Neural cell (in vitro differentiated cells): ENCODE measurements around the gene OR4D1. TPM values are rescaled to one million over a fixed set of nuclear protein-coding genes. Genes with fewer than 3 reads are reported as not detected.

ENCODE experiments used
- H2AFZ ChIP-seq: fragments of 200-600, 300-800 bp; sonication (generic), shearing (Covaris generic); 2 replicates; pipeline ENCODE4 v1.6.0; 2014; ENCODE audit warnings: low read depth, mild to moderate bottlenecking, antibody characterized with exemption, low read length, moderate library complexity
- H3F3A ChIP-seq: fragments of 200-600 bp; shearing (Covaris generic); 2 replicates; pipeline ENCODE4 v1.6.1; 2016; ENCODE audit warnings: mild to moderate bottlenecking, moderate library complexity, mixed read lengths, antibody characterized with exemption, low read length; ENCODE audit not compliant: insufficient read depth, poor library complexity, severe bottlenecking
- H3K27ac ChIP-seq: fragments of 200-600, 300-800 bp; sonication (generic), shearing (Covaris generic); 2 replicates; pipeline ENCODE4 v1.5.1; 2014; ENCODE audit warnings: mild to moderate bottlenecking, low read length, moderate library complexity
- H3K27me3 ChIP-seq: fragments of 300-800, 200-600 bp; sonication (generic), shearing (Covaris generic); 2 replicates; pipeline ENCODE4 v1.6.0; 2014; ENCODE audit warnings: mild to moderate bottlenecking, low read depth, low read length, moderate library complexity; ENCODE audit not compliant: insufficient read depth
- H3K36me3 ChIP-seq: fragments of 300-800, 200-600 bp; sonication (generic), shearing (Covaris generic); 2 replicates; pipeline ENCODE4 v1.5.1; 2014; ENCODE audit warnings: mild to moderate bottlenecking, antibody characterized with exemption, low read length, moderate library complexity; ENCODE audit not compliant: insufficient read depth
- H3K4me2 ChIP-seq: fragments of 300-800, 200-600 bp; sonication (generic), shearing (Covaris generic); 2 replicates; pipeline ENCODE4 v1.6.0; 2014; ENCODE audit warnings: mild to moderate bottlenecking, low read length
- H3K4me3 ChIP-seq: fragments of 300-800, 200-600 bp; sonication (generic), shearing (Covaris generic); 2 replicates; pipeline ENCODE4 v1.5.1; 2014; ENCODE audit warnings: mild to moderate bottlenecking, low read length, moderate library complexity
- H3K79me2 ChIP-seq: fragments of 200-600 bp; shearing (Covaris generic); replicated peaks from 2 replicates; pipeline ENCODE4 v1.6.0; 2014; ENCODE audit warnings: mild to moderate bottlenecking, low read length, moderate library complexity; ENCODE audit not compliant: insufficient read depth
- H3K9ac ChIP-seq: fragments of 300-800, 200-600 bp; sonication (generic), shearing (Covaris generic); 2 replicates; pipeline ENCODE4 v1.6.1; 2016; ENCODE audit warnings: mild to moderate bottlenecking, low read length, mixed read lengths
- H3K9me2 ChIP-seq: fragments of 200-600 bp; shearing (Covaris generic); 2 replicates; pipeline ENCODE4 v1.6.1; 2016; ENCODE audit warnings: mild to moderate bottlenecking, low read length, mixed read lengths; ENCODE audit not compliant: insufficient read depth
- H3K9me3 ChIP-seq: fragments of 200-600, 300-800 bp; sonication (generic), shearing (Covaris generic); 2 replicates; pipeline ENCODE4 v1.6.1; 2016; ENCODE audit warnings: mild to moderate bottlenecking, mixed run types, low read length, moderate library complexity, mixed read lengths
- H4K20me1 ChIP-seq: fragments of 200-600 bp; shearing (Covaris generic); 2 replicates; pipeline ENCODE4 v1.6.1; 2016; ENCODE audit warnings: mild to moderate bottlenecking, mixed run types; ENCODE audit not compliant: insufficient read depth
- EP300 ChIP-seq: fragments of 450-650 bp; conservative IDR thresholded peaks from 2 replicates; pipeline ENCODE4 v1.6.1; 2014; ENCODE audit warnings: antibody characterized with exemption, mild to moderate bottlenecking, moderate library complexity; ENCODE audit not compliant: poor library complexity, severe bottlenecking
- EZH2 ChIP-seq: fragments of 200-600, 300-800 bp; shearing (Covaris generic), sonication (generic); IDR thresholded peaks from 2 replicates; pipeline ENCODE4 v1.6.1; 2014; ENCODE audit warnings: antibody characterized with exemption, low read length, borderline replicate concordance, mild to moderate bottlenecking; ENCODE audit not compliant: insufficient read depth, poor library complexity, severe bottlenecking
- MXI1 ChIP-seq: fragments of 450-650 bp; conservative IDR thresholded peaks from 2 replicates; pipeline ENCODE4 v1.6.1; 2014; ENCODE audit warnings: antibody characterized with exemption, mild to moderate bottlenecking; ENCODE audit not compliant: poor library complexity, severe bottlenecking
- POLR2AphosphoS5 ChIP-seq: IDR thresholded peaks from 2 replicates; pipeline ENCODE4 v1.6.1; 2012
- RAD21 ChIP-seq: fragments of 450-650 bp; conservative IDR thresholded peaks from 2 replicates; pipeline ENCODE4 v1.6.1; 2014; ENCODE audit warnings: antibody characterized with exemption, mild to moderate bottlenecking, moderate library complexity
- SMC3 ChIP-seq: fragments of 450-650 bp; conservative IDR thresholded peaks from 2 replicates; pipeline ENCODE4 v1.6.1; 2014; ENCODE audit warnings: antibody characterized with exemption, mild to moderate bottlenecking, moderate library complexity; ENCODE audit not compliant: poor library complexity
- TAF1 ChIP-seq: IDR thresholded peaks from 2 replicates; pipeline ENCODE4 v1.6.1; 2012; ENCODE audit warnings: low read depth
- polyA plus RNA-seq: library from polyadenylated mRNA; depleted of rRNA; stranded (reverse); fragments of >200 nt; gene quantifications from 2 replicates; pipeline ENCODE4 v1.2.3, GENCODE V29; 2014
- TF ChIP-seq, protein P1 (sequence below): IDR thresholded peaks from 2 replicates; pipeline ENCODE4 v1.6.1; 2012; ENCODE audit warnings: borderline replicate concordance
- TF ChIP-seq, protein P2 (sequence below): fragments of 450-650 bp; IDR thresholded peaks from 2 replicates; pipeline ENCODE4 v1.5.1; 2014; ENCODE audit warnings: antibody characterized with exemption, mild to moderate bottlenecking, moderate library complexity; ENCODE audit not compliant: poor library complexity, severe bottlenecking

The OR4D1 gene
- polyA plus RNA-seq, 1 donor from 2014 or later: not detected

DNA sequence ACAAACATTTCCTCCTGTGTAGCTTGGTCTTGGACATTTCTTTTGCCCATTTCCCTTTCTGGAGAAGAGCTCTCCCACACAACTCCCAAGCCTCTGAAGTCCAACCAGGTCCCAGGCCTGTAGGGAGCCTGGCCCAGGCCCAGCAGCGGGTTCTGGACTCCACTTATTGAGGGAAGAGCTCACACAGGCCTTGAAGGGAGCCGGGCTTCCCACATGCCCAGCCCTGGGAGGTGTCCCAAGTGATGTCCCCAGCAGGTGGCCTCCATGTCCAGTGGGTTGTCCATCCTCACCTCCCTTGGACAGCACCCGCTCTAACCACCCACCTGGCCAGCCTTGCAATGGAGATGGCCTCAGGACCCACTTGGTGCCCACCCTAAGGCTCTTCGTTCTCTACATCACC, 38.4 kb downstream of the OR4D1 start:
- no peaks in the 10 kb centered on the region for H3K9me2 ChIP-seq
- H3K36me3 ChIP-seq: no peaks in the 10 kb centered on the region
- H3K27ac ChIP-seq: no peak overlapping the region
- H3K27me3 ChIP-seq: no peaks in the 10 kb centered on the region
- H3K9ac ChIP-seq: no peak overlapping the region
- no peak overlapping the region for H3K4me2 ChIP-seq
- no peaks in the 10 kb centered on the region for H4K20me1 ChIP-seq
- no peak overlapping the region for H3K4me3 ChIP-seq
- H3K79me2 ChIP-seq: no peaks in the 10 kb centered on the region
- no peaks in the 10 kb centered on the region for H3F3A ChIP-seq
- TF ChIP-seq, protein P1, sequence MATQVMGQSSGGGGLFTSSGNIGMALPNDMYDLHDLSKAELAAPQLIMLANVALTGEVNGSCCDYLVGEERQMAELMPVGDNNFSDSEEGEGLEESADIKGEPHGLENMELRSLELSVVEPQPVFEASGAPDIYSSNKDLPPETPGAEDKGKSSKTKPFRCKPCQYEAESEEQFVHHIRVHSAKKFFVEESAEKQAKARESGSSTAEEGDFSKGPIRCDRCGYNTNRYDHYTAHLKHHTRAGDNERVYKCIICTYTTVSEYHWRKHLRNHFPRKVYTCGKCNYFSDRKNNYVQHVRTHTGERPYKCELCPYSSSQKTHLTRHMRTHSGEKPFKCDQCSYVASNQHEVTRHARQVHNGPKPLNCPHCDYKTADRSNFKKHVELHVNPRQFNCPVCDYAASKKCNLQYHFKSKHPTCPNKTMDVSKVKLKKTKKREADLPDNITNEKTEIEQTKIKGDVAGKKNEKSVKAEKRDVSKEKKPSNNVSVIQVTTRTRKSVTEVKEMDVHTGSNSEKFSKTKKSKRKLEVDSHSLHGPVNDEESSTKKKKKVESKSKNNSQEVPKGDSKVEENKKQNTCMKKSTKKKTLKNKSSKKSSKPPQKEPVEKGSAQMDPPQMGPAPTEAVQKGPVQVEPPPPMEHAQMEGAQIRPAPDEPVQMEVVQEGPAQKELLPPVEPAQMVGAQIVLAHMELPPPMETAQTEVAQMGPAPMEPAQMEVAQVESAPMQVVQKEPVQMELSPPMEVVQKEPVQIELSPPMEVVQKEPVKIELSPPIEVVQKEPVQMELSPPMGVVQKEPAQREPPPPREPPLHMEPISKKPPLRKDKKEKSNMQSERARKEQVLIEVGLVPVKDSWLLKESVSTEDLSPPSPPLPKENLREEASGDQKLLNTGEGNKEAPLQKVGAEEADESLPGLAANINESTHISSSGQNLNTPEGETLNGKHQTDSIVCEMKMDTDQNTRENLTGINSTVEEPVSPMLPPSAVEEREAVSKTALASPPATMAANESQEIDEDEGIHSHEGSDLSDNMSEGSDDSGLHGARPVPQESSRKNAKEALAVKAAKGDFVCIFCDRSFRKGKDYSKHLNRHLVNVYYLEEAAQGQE: no peak
- TF ChIP-seq RAD21 (no peak), SMC3 (no peak), EZH2 (no peak), EP300 (no peak), TAF1 (no peak), MXI1 (no peak)
- TF ChIP-seq, protein P2, sequence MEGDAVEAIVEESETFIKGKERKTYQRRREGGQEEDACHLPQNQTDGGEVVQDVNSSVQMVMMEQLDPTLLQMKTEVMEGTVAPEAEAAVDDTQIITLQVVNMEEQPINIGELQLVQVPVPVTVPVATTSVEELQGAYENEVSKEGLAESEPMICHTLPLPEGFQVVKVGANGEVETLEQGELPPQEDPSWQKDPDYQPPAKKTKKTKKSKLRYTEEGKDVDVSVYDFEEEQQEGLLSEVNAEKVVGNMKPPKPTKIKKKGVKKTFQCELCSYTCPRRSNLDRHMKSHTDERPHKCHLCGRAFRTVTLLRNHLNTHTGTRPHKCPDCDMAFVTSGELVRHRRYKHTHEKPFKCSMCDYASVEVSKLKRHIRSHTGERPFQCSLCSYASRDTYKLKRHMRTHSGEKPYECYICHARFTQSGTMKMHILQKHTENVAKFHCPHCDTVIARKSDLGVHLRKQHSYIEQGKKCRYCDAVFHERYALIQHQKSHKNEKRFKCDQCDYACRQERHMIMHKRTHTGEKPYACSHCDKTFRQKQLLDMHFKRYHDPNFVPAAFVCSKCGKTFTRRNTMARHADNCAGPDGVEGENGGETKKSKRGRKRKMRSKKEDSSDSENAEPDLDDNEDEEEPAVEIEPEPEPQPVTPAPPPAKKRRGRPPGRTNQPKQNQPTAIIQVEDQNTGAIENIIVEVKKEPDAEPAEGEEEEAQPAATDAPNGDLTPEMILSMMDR: no peak
- H3K9me3 ChIP-seq: no peaks in the 10 kb centered on the region
- no peak overlapping the region for H2AFZ ChIP-seq

DNA sequence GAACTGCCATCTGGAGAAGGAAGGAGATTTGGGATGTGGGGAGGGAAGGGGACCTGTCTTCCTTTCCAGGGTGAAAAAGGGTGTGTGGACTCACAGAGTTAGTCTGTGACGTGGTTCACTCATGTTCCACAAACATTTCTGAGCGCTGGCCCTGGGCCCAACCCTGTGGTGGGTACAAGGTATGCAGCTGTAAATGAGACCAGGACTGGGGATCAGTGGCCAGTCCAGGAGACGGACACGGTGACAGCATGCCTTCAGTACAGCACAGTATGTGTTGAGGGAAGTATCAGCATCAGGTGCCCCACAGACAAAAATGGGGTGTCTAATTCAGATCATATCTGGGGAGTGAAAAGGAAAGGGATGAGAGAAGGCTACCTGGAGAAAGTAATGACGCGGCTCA, 38.9 kb downstream of the OR4D1 start:
- H3K4me2 ChIP-seq: no peak overlapping the region

More for the DNA sequence above, 38.9 kb downstream of the OR4D1 start:
- no peak overlapping the region for H2AFZ ChIP-seq
- H3K27ac ChIP-seq: no peak overlapping the region
- no peaks in the 10 kb centered on the region for H3F3A ChIP-seq
- TF ChIP-seq EZH2: no peak
- TF ChIP-seq, protein P2: no peak
- TF ChIP-seq POLR2AphosphoS5: no peak
- TF ChIP-seq MXI1: no peak
- TF ChIP-seq EP300: no peak
- TF ChIP-seq RAD21: no peak
- no peak for TF ChIP-seq TAF1
- TF ChIP-seq, protein P1: no peak
- no peak for TF ChIP-seq SMC3
- no peak overlapping the region for H3K4me3 ChIP-seq
- H3K36me3 ChIP-seq: no peaks in the 10 kb centered on the region
- no peak overlapping the region for H3K9ac ChIP-seq
- H3K27me3 ChIP-seq: no peaks in the 10 kb centered on the region
- H3K9me2 ChIP-seq: no peaks in the 10 kb centered on the region
- H4K20me1 ChIP-seq: no peaks in the 10 kb centered on the region
- no peaks in the 10 kb centered on the region for H3K9me3 ChIP-seq
- no peaks in the 10 kb centered on the region for H3K79me2 ChIP-seq
